ENCODE measurements around the gene LTBP1. TPM values are rescaled to one million over a fixed set of nuclear protein-coding genes. Genes with fewer than 3 reads are reported as not detected.

Gene LTBP1
- total and polyA plus RNA-seq, 2 of the 13 experiments (the other 11 are each of a cell fraction or from before 2014, with no cell fraction given) = 0.12 to 0.22 TPM

DNA sequence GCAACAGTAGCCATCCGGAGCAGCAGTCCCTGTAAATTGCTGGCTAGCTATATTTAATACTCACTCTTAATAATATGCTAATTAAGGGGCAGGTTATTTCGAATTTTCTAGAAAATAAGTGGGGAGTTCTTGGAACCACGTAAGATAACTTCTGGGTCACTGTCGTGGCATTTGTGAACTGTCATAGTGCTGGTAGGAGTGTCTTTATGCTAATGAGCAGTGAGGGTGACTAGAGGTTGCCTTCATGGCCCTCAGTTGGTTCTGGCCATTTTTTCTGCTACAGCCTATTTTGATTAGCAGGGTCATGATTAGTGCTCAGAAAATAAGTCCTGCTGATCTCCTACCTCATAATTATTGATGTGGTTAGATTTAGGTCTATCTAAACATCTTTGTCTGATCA is 279.8 kb downstream of the LTBP1 start:
- no peak overlapping the region for H3K4me2 ChIP-seq (ENCODE audit: low read depth, low read length)
- no peaks in the 10 kb centered on the region for H3K36me3 ChIP-seq (replicated peaks in 1 of 2; ENCODE audit: control insufficient read depth in 1 of 2, insufficient read depth in 2 of 2, low read length in 2 of 2)
- in situ Hi-C loops (cut with HindIII; ENCODE audit: extremely low pct_ligation_motif_present, low pct_unique_long_range_greater_than_20kb) = no loop called here
- H3K27ac ChIP-seq (ENCODE audit: extremely low read length, insufficient read depth, low read length) = no peak overlapping the region
- BruUV-seq (replicated peaks) = no TSS peak
- no peaks in the 10 kb centered on the region for H3K27me3 ChIP-seq (ENCODE audit: control insufficient read depth in 1 of 2, insufficient read depth in 2 of 2, low read length in 2 of 2)
- TF ChIP-seq MAFF (IDR thresholded peaks at IDR 0.05; ENCODE audit: low read depth, low read length) = no peak
- TF ChIP-seq SMAD3 (CRISPR knock-in tag; IDR thresholded peaks at IDR 0.05) = no peak
- TF ChIP-seq FOXP1 (IDR thresholded peaks at IDR 0.05) = no peak
- no peak for TF ChIP-seq FOXP1 (CRISPR knock-in tag; IDR thresholded peaks at IDR 0.05)
- no peak for TF ChIP-seq SPEN (CRISPR knock-in tag; IDR thresholded peaks at IDR 0.05; ENCODE audit: low read depth)
- TF ChIP-seq NR2F2 (IDR thresholded peaks at IDR 0.05; ENCODE audit: borderline replicate concordance, low read depth) = no peak
- TF ChIP-seq DPF2 (CRISPR knock-in tag; IDR thresholded peaks at IDR 0.05; ENCODE audit: borderline replicate concordance, low read depth) = no peak
- no peak for TF ChIP-seq NPAS2 (CRISPR knock-in tag; IDR thresholded peaks at IDR 0.05; ENCODE audit: borderline replicate concordance)
- no peak for TF ChIP-seq ZNF430 (CRISPR knock-in tag; IDR thresholded peaks at IDR 0.05)
- TF ChIP-seq PLRG1 (conservative IDR thresholded peaks at IDR 0.05) = no peak
- no peak for TF ChIP-seq SAFB2 (CRISPR knock-in tag; IDR thresholded peaks at IDR 0.05; ENCODE audit: borderline replicate concordance, low read depth)
- no peak for TF ChIP-seq ARNT2 (CRISPR knock-in tag; IDR thresholded peaks at IDR 0.05; ENCODE audit: low read depth)
- TF ChIP-seq, protein P1, sequence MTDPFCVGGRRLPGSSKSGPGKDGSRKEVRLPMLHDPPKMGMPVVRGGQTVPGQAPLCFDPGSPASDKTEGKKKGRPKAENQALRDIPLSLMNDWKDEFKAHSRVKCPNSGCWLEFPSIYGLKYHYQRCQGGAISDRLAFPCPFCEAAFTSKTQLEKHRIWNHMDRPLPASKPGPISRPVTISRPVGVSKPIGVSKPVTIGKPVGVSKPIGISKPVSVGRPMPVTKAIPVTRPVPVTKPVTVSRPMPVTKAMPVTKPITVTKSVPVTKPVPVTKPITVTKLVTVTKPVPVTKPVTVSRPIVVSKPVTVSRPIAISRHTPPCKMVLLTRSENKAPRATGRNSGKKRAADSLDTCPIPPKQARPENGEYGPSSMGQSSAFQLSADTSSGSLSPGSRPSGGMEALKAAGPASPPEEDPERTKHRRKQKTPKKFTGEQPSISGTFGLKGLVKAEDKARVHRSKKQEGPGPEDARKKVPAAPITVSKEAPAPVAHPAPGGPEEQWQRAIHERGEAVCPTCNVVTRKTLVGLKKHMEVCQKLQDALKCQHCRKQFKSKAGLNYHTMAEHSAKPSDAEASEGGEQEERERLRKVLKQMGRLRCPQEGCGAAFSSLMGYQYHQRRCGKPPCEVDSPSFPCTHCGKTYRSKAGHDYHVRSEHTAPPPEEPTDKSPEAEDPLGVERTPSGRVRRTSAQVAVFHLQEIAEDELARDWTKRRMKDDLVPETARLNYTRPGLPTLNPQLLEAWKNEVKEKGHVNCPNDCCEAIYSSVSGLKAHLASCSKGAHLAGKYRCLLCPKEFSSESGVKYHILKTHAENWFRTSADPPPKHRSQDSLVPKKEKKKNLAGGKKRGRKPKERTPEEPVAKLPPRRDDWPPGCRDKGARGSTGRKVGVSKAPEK (CRISPR knock-in tag; IDR thresholded peaks at IDR 0.05; ENCODE audit: borderline replicate concordance) = no peak
- TF ChIP-seq ZSCAN31 (CRISPR knock-in tag; IDR thresholded peaks at IDR 0.05; ENCODE audit: low read depth) = no peak
- TF ChIP-seq, protein P2, sequence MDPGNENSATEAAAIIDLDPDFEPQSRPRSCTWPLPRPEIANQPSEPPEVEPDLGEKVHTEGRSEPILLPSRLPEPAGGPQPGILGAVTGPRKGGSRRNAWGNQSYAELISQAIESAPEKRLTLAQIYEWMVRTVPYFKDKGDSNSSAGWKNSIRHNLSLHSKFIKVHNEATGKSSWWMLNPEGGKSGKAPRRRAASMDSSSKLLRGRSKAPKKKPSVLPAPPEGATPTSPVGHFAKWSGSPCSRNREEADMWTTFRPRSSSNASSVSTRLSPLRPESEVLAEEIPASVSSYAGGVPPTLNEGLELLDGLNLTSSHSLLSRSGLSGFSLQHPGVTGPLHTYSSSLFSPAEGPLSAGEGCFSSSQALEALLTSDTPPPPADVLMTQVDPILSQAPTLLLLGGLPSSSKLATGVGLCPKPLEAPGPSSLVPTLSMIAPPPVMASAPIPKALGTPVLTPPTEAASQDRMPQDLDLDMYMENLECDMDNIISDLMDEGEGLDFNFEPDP (CRISPR knock-in tag; conservative IDR thresholded peaks at IDR 0.05) = no peak
- no peak for TF ChIP-seq KLF11 (CRISPR knock-in tag; IDR thresholded peaks at IDR 0.05)
- no peak for TF ChIP-seq ZNF614 (CRISPR knock-in tag; IDR thresholded peaks at IDR 0.05; ENCODE audit: borderline replicate concordance)
- no peak for TF ChIP-seq NCOR1 (IDR thresholded peaks at IDR 0.05; ENCODE audit: borderline replicate concordance, low read length)
- no peak for TF ChIP-seq SMAD1 (CRISPR knock-in tag; IDR thresholded peaks at IDR 0.05; ENCODE audit: borderline replicate concordance, low read depth)
- TF ChIP-seq SIN3B (IDR thresholded peaks at IDR 0.05; ENCODE audit: low read length) = no peak
- TF ChIP-seq, protein P3, sequence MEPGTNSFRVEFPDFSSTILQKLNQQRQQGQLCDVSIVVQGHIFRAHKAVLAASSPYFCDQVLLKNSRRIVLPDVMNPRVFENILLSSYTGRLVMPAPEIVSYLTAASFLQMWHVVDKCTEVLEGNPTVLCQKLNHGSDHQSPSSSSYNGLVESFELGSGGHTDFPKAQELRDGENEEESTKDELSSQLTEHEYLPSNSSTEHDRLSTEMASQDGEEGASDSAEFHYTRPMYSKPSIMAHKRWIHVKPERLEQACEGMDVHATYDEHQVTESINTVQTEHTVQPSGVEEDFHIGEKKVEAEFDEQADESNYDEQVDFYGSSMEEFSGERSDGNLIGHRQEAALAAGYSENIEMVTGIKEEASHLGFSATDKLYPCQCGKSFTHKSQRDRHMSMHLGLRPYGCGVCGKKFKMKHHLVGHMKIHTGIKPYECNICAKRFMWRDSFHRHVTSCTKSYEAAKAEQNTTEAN (CRISPR knock-in tag; conservative IDR thresholded peaks at IDR 0.05) = no peak
- intact Hi-C loops (cut with micrococcal nuclease; ENCODE audit: unreplicated experiment) = no loop called here
- WGBS (ENCODE audit: low lambda C conversion rate) = 7% methylated on average over 4 of the region's 4 CpGs
- FAIRE-seq = no peak
- ChIA-PET POLR2A (no interaction called here), CTCF (ENCODE audit: low intra/inter-chr PET ratio, low total read pairs) (no interaction called here)
- H3K9ac ChIP-seq (ENCODE audit: insufficient read depth, low read depth, low read length) = no peak overlapping the region
- H3K9me3 ChIP-seq (ENCODE audit: low read length) = no peaks in the 10 kb centered on the region
- no peaks in the 10 kb centered on the region for H4K20me1 ChIP-seq (ENCODE audit: insufficient read depth, low read length)
- no peaks in the 10 kb centered on the region for H3K79me2 ChIP-seq (ENCODE audit: insufficient read depth, low read length)
- no peak overlapping the region for H2AFZ ChIP-seq (ENCODE audit: low read length)
- DNase-seq (ENCODE audit: low spot score) = no peak
- H3K4me3 ChIP-seq (replicated peaks in 1 of 3; ENCODE audit: insufficient read depth in 1 of 3, low read depth in 2 of 3, low read length in 3 of 3) = no peak overlapping the region
- no peak for ATAC-seq
- H3K4me1 ChIP-seq (ENCODE audit: insufficient read depth, low read length) = no peaks in the 10 kb centered on the region

All from HepG2 (cell line).